BLaER1 (cell line): ENCODE measurements around the gene ARHGEF6.
"Not testable (repeated sequence)": the region's sequence is repeated elsewhere in the genome, so short reads cannot be mapped to it uniquely, and the experiment has no call there.

Experiments
- H3K27ac ChIP-seq: shearing (Covaris generic); formaldehyde crosslinking; 2 replicates; pipeline ENCODE4 v1.8.1; 2022
- H3K27me3 ChIP-seq: shearing (Covaris generic); formaldehyde crosslinking; 2 replicates; pipeline ENCODE4 v1.8.1; 2022
- H3K36me3 ChIP-seq: shearing (Covaris generic); formaldehyde crosslinking; 2 replicates; pipeline ENCODE4 v1.8.1; 2022
- H3K4me1 ChIP-seq: shearing (Covaris generic); formaldehyde crosslinking; 2 replicates; pipeline ENCODE4 v1.8.1; 2022
- H3K4me2 ChIP-seq: shearing (Covaris generic); formaldehyde crosslinking; 2 replicates; pipeline ENCODE4 v1.8.1; 2022
- H3K4me3 ChIP-seq: shearing (Covaris generic); formaldehyde crosslinking; 2 replicates; pipeline ENCODE4 v1.8.1; 2022
- H3K9ac ChIP-seq: shearing (Covaris generic); formaldehyde crosslinking; 2 replicates; pipeline ENCODE4 v1.8.1; 2022
- H3K9me3 ChIP-seq: shearing (Covaris generic); formaldehyde crosslinking; 2 replicates; pipeline ENCODE4 v1.8.1; 2022
- H4K20me1 ChIP-seq: shearing (Covaris generic); formaldehyde crosslinking; 2 replicates; pipeline ENCODE4 v1.8.1; 2022
- Cebpa-rat ChIP-seq: shearing (Covaris generic); IDR thresholded peaks from 2 replicates; pipeline ENCODE4 v1.8.1; 2022

Gene ARHGEF6

GRCh38 chrX:136780763-136781162 is at the start of gene ARHGEF6:
TSS of gene ARHGEF6 (minus strand) at chrX:136780932. CDS start at chrX:136780882, 50 bp downstream.
- Histone ChIP-seq H4K20me1 (no peaks in the 10 kb centered on the region), H3K27me3 (peaks cover 75% of the 10 kb centered on the region), H3K4me1 (peaks cover 24% of the 10 kb centered on the region), H3K27ac (peak within 1 kb of the TSS; percentile 79), H3K9me3 (0 out of 2 replicates have a peak, but pooled peaks cover 6% of the 10 kb centered on the region), H3K36me3 (no peaks in the 10 kb centered on the region), H3K4me3 (peak within 1 kb of the TSS; percentile 59), H3K4me2 (peak within 1 kb of the TSS; percentile 68), H3K9ac (peak within 1 kb of the TSS; percentile 69)
- TF ChIP-seq Cebpa-rat = no peak

- Histone ChIP-seq H3K9ac (no peak overlapping the region), H4K20me1 (no peaks in the 10 kb centered on the region), H3K4me2 (0 out of 2 replicates have a peak overlapping the region, but pooled peaks have one; percentile 40), H3K27ac (no peak overlapping the region), H3K27me3 (peaks cover 45% of the 10 kb centered on the region), H3K9me3 (no peaks in the 10 kb centered on the region), H3K4me1 (peaks cover 11% of the 10 kb centered on the region), H3K4me3 (no peak overlapping the region), H3K36me3 (no peaks in the 10 kb centered on the region)
- no peak for TF ChIP-seq Cebpa-rat
Observed at GRCh38 chrX:136829413-136829812, 48.7 kb upstream of the ARHGEF6 start.

GRCh38 chrX:136828830-136829229 is 48.1 kb upstream of the ARHGEF6 start:
- Histone ChIP-seq H3K36me3 (no peaks in the 10 kb centered on the region), H3K4me2 (peak overlapping the region; percentile 40), H3K9me3 (no peaks in the 10 kb centered on the region), H3K4me1 (peaks cover 11% of the 10 kb centered on the region), H4K20me1 (no peaks in the 10 kb centered on the region), H3K27me3 (peaks cover 45% of the 10 kb centered on the region), H3K9ac (no peak overlapping the region), H3K27ac (no peak overlapping the region), H3K4me3 (no peak overlapping the region)
- TF ChIP-seq Cebpa-rat = no peak

- no peak overlapping the region for H3K4me3 ChIP-seq
- TF ChIP-seq Cebpa-rat = no peak
- no peaks in the 10 kb centered on the region for H4K20me1 ChIP-seq
- H3K27me3 ChIP-seq = peaks cover 51% of the 10 kb centered on the region
- H3K4me1 ChIP-seq = peaks cover 11% of the 10 kb centered on the region
- no peak overlapping the region for H3K27ac ChIP-seq
- H3K9me3 ChIP-seq = no peaks in the 10 kb centered on the region
- H3K9ac ChIP-seq = no peak overlapping the region
- no peak overlapping the region for H3K4me2 ChIP-seq
- no peaks in the 10 kb centered on the region for H3K36me3 ChIP-seq
Observed at GRCh38 chrX:136827026-136827425, 46.3 kb upstream of the ARHGEF6 start.

- Histone ChIP-seq H3K27me3 (peaks cover 55% of the 10 kb centered on the region), H3K4me3 (no peak overlapping the region), H3K9me3 (no peaks in the 10 kb centered on the region), H3K4me2 (no peak overlapping the region), H3K9ac (no peak overlapping the region), H3K36me3 (no peaks in the 10 kb centered on the region; the same call in 1 of the 2 replicates), H4K20me1 (no peaks in the 10 kb centered on the region; the same call in 1 of the 2 replicates), H3K4me1 (peaks cover 11% of the 10 kb centered on the region), H3K27ac (no peak overlapping the region)
- TF ChIP-seq Cebpa-rat = no peak
Observed at GRCh38 chrX:136825771-136826170, 45.0 kb upstream of the ARHGEF6 start.

- Histone ChIP-seq H3K4me1 (no peaks in the 10 kb centered on the region), H3K9ac (no peak overlapping the region), H4K20me1 (no peaks in the 10 kb centered on the region; the same call in 1 of the 2 replicates), H3K4me3 (no peak overlapping the region), H3K36me3 (peaks cover 5% of the 10 kb centered on the region; the same call in 1 of the 2 replicates), H3K4me2 (no peak overlapping the region), H3K27ac (no peak overlapping the region), H3K27me3 (peaks cover 61% of the 10 kb centered on the region), H3K9me3 (no peaks in the 10 kb centered on the region)
- TF ChIP-seq Cebpa-rat = no peak
Observed at GRCh38 chrX:136823175-136823574, 42.4 kb upstream of the ARHGEF6 start.

- Histone ChIP-seq H3K27me3 (peaks cover 62% of the 10 kb centered on the region), H3K4me1 (no peaks in the 10 kb centered on the region), H3K36me3 (peaks cover 5% of the 10 kb centered on the region; the same call in 1 of the 2 replicates), H3K9ac (no peak overlapping the region), H3K4me3 (no peak overlapping the region), H4K20me1 (no peaks in the 10 kb centered on the region; the same call in 1 of the 2 replicates), H3K4me2 (no peak overlapping the region), H3K27ac (no peak overlapping the region), H3K9me3 (no peaks in the 10 kb centered on the region)
- TF ChIP-seq Cebpa-rat = no peak
Observed at GRCh38 chrX:136822337-136823095, 41.8 kb upstream of the ARHGEF6 start.

- H3K4me3 ChIP-seq, H3K9ac ChIP-seq, H3K27ac ChIP-seq, H3K4me2 ChIP-seq, H3K4me1 ChIP-seq, H4K20me1 ChIP-seq, H3K36me3 ChIP-seq, H3K9me3 ChIP-seq: not testable (repeated sequence)
- H3K27me3 ChIP-seq = peaks cover 75% of the 10 kb centered on the region
Observed at GRCh38 chrX:136819756-136820155, 39.0 kb upstream of the ARHGEF6 start.

- Histone ChIP-seq H4K20me1 (no peaks in the 10 kb centered on the region; the same call in 1 of the 2 replicates), H3K4me2 (no peak overlapping the region), H3K27ac (no peak overlapping the region), H3K27me3 (peaks cover 76% of the 10 kb centered on the region), H3K9ac (no peak overlapping the region), H3K4me3 (no peak overlapping the region), H3K4me1 (no peaks in the 10 kb centered on the region), H3K9me3 (no peaks in the 10 kb centered on the region), H3K36me3 (peaks cover 5% of the 10 kb centered on the region; the same call in 1 of the 2 replicates)
- no peak for TF ChIP-seq Cebpa-rat
Observed at GRCh38 chrX:136819031-136819703, 38.4 kb upstream of the ARHGEF6 start.

GRCh38 chrX:136816975-136817374 is 36.2 kb upstream of the ARHGEF6 start:
- Histone ChIP-seq H3K36me3 (peaks cover 5% of the 10 kb centered on the region; the same call in 1 of the 2 replicates), H3K27me3 (peaks cover 71% of the 10 kb centered on the region), H3K9ac (no peak overlapping the region), H3K4me2 (no peak overlapping the region), H3K27ac (no peak overlapping the region), H3K4me3 (no peak overlapping the region), H4K20me1 (no peaks in the 10 kb centered on the region; the same call in 1 of the 2 replicates), H3K4me1 (no peaks in the 10 kb centered on the region), H3K9me3 (no peaks in the 10 kb centered on the region)
- TF ChIP-seq Cebpa-rat = no peak
